Measurements from ENCODE around the gene MT1B.
"Not testable (repeated sequence)": the region's sequence is repeated elsewhere in the genome, so short reads cannot be mapped to it uniquely, and the experiment has no call there.

MT1B gene

GRCh38 chr16:56620339-56620897 lies 31.3 kb upstream of the MT1B start:
- no peak for DNase-seq (ENCODE audit: low spot score)

DNA sequence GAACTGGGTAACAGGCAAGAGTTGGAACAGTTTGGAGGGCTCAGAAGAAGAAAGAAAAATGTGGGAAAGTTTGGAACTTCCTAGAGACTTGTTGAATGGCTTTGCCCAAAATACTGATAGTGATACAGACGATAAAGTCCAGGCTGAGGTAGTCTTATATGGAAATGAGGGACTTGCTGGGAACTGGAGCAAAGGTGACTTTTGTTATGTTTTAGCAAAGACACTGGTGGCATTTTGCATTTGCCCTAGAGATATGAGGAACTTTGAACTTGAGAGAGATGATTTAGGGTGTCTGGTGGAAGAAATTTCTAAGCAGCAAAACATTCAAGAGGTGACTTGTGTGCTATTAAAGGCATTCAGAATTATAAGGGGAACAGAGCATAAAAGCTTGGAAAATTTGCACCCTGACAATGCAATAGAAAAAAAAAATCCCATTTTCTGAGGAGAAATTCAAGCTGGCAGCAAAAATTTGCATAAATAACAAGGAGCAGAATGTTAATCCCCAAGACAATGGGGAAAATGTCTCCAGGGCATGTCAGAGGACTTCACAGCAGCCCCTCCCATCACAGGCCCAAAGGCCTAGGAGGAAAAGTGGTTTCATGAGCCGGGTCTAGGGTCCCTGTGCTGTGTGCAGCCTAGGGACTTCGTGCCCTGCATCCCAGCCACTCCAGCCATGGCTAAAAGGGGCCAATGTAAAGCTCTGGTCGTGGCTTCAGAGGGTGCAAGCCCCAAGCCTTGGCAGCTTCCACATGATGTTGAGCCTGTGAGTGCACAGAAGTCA lies 29.8 kb upstream of the MT1B start:
- DNase-seq (ENCODE audit: low spot score): not testable (repeated sequence)

DNA sequence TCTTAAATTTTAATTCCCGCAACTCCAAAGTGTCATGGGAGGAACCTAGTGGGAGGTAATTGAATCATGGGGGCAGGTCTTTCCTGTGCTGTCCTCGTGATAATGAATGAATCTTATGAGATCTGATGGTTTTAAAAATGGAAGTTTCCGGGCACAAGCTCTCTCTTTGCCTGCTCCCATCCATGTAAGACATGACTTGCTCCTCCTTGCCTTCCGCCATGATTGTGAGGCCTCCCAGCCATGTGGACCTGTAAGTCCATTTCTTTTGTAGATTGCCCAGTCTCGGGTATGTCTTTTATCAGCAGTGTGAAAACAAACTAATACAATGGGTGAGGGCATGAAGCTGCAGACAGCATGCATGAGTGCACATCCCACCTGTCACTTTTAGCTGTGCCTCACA lies 28.5 kb upstream of the MT1B start:
- DNase-seq (ENCODE audit: low spot score): not testable (repeated sequence)

GRCh38 chr16:56623637-56624036 lies 28.0 kb upstream of the MT1B start:
- no peak for DNase-seq (ENCODE audit: low spot score)

GRCh38 chr16:56625140-56625942 lies 26.3 kb upstream of the MT1B start, which contains the start of gene MT1E:
MT1E (plus strand) TSS chr16:56625781; CDS start chr16:56625852, 71 bp downstream.
- DNase-seq (ENCODE audit: low spot score): peak; percentile 67

- DNase-seq (ENCODE audit: low spot score): no peak
Measured at GRCh38 chr16:56625943-56626654, 25.6 kb upstream of the MT1B start.

DNA sequence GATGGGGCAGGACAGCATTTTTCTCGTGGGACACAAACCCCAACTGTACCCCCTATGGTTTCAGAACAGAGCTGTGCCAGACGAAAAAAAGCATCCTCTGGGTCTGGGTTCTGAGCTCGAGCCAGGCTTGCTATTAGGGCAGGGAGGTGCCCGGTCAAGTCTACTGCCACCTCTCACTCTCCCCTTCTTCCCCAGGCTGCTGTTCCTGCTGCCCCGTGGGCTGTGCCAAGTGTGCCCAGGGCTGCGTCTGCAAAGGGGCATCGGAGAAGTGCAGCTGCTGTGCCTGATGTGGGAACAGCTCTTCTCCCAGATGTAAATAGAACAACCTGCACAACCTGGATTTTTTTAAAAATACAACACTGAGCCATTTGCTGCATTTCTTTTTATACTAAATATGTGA lies 25.0 kb upstream of the MT1B start:
- no peak for DNase-seq (ENCODE audit: low spot score)

DNA sequence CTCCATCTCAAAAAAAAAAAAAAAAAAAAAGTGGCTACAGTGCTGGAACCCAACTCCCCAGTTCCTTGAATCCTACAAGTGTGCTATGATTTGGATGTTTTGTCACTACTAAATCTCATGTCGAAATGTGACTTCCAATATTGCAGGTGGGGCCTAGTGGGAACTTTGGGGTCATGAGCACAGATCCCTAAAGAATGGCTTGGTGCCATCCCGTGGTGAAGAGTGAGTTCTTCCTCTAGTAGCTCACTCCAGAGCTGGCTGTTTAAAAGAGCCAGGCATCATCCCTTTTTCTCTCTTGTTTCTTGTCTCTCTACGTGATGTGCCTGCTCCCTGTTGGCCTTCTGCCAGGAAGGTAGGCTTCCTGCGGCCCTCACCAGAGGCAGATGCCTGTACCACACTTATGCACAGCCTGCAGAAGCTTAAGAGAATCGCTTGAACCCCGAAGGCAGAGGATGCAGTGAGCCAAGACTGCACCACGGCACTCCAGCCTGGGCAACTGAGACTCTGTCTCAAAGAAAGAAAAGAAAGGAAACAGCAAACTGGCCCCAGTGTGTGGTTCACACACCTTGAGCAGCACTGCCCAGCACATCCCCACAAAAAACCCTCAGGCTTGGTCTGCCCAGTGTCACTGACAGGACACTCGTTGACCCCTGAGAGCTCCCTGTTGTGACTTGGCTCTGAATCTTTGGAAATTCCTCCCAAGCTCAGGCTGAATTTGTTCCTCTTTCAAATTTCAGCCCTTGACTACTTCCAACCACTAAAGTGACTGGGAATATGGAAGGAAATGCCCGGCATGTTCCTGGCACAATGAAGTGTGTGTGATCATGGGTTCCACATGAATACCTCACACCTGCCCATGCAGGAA lies 23.0 kb upstream of the MT1B start:
- DNase-seq (ENCODE audit: low spot score): no peak

DNA sequence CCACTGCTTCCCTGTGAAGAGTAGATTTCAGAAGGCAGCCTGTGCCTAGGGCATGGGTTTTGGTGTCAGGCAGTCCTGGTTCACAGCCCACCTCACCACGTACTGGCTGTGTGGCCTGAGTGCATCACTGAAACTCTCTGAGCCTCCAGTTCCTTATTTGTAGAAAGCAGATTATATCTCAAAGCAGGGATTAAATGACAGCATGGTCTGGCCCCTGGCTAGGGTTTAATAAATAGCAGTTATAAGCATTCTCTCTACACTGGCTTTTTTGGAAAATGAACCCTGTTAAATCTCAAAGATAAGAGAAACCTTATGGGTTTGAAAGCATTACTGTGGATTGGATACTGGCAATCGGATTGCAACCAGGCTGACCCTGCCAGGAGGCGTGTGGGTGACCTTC lies 22.2 kb upstream of the MT1B start:
- DNase-seq (ENCODE audit: low spot score): no peak

DNA sequence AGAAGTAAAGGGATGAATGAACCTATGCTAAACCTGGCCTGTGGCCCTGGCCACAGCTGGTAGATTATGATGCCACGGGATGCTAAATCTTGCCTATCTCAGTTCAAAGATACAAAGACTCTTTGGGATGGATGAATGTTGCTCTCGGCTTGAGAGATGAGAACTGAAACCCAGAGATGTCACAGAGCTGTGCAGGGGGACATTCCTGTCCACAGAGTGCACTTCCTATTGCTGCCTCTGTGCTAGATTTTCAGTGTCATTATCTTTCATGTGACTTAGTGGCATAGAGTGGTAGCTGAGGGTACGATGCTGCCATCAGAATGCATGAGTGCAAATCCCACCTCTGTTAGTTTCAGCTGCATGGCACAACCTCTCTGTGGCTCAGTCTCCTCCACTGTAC lies 21.6 kb upstream of the MT1B start:
- DNase-seq (ENCODE audit: low spot score): no peak

DNA sequence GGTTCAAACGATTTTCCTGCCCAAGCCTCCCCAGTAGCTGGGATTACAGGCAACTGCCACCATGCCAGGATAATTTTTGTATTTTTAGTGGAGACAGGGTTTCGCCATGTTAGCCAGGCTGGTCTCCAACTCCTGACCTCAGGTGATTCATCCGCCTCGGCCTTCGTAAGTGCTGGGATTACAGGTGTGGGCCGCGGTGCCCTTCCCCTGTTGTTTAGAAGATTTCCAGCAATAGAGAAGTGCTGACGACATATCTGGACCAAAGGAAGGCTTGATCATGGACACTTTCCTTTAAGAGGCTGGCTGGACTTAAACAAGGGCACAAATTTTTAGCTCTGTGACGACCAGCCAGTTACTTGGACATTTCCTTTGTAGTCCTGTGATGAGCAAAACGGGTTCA lies 20.5 kb upstream of the MT1B start:
- no peak for DNase-seq (ENCODE audit: low spot score)

DNA sequence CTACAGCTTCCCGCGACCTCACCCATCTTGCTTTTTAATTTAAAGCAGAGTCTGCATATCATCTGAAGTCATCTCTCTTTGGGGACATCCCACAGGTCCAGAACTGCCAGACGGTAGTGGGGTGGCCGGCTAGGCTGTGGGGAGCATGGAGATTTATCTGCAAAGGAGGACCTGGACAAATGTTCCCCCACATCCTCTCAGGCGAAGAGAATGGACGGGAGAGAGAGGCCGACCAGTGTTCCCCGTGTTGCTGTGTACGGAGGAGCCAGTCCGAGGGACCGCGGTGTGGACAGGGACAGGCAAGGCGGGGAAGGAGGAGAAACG lies 19.9 kb upstream of the MT1B start:
- no peak for DNase-seq (ENCODE audit: low spot score)

- no peak for DNase-seq (ENCODE audit: low spot score)
Measured at GRCh38 chr16:56632156-56632847, 19.4 kb upstream of the MT1B start, which contains the start of gene MT1M. MT1M (plus strand) TSS chr16:56632659; CDS start chr16:56632732, 73 bp downstream.

DNA sequence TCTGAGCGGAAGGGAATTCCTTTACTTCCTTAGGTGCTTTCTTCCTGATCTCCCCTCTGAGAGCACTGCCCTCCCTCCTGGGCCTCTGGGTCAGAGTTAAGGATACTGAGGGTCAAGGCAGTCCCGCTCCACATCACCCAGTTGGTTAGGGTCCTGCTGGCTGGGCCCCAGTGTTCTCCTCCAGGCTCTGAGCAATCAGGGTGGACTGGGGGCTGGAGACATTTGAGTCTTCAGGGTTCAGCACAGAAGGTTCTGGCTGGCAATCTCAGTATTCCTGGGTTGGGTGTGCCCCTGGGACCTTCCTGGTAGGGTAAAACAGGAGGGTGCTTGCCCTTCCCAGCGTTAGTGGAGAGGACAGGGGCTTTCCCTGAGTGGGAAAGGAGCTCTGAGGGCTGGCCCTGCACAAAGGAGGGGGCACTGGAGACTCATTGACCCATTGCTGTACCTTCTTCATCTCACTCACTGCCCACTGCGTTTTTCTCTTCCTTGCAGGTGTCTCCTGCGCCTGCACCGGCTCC lies 18.8 kb upstream of the MT1B start:
- DNase-seq (ENCODE audit: low spot score): no peak

GRCh38 chr16:56633535-56633934 lies 18.2 kb upstream of the MT1B start:
- no peak for DNase-seq (ENCODE audit: low spot score)

DNA sequence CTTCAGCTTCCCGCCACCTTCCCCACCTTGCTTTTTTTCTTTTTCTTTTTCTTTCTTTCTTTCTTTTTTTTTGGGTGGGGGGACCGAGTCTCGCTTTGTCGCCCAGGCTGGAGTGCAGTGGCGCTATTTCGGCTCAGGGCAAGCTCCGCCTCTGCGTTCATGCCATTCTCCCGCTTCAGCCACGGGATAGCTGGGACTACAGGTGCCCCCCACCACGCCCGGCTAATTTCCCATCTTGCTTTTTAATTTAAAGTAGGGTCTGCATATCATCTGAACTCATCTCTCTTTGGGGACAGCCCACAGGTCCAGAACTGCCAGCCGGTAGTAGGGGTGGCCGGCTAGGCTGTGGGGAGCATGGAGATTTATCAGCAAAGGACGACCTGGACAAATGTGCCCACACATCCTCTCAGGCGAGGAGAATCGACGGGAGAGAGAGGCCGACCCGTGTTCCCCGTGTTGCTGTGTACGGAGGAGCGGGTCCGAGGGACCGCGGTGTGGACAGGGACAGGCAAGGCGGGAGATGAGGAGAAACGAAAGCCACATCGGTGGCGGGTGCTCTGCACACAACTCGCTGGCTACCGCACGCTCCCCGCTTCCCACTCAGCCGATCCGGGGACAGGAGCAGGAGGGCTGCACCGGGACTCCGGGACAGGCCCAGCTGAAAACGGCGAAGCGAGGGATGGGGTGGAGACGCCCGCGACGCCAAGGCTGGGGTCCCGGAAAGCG lies 16.8 kb upstream of the MT1B start:
- DNase-seq (ENCODE audit: low spot score): no peak

GRCh38 chr16:56635441-56635967 lies 16.2 kb upstream of the MT1B start:
- DNase-seq (ENCODE audit: low spot score): no peak

- DNase-seq (ENCODE audit: low spot score): no peak
Measured at GRCh38 chr16:56636616-56637413, 14.9 kb upstream of the MT1B start.

Measured in cerebellar cortex (tissue), 1 donor.